Left lung (tissue), 10 donors: ENCODE measurements around the gene ABHD15. TPM values are rescaled to one million over a fixed set of nuclear protein-coding genes. Genes with fewer than 3 reads are reported as not detected.

Experiments
- ATAC-seq: fragments of 200-7000 bp; cut with Tn5 transposase; one replicate; pipeline ENCODE4 v1.9.1; 2020; ENCODE audit warnings: moderate library complexity
- DNase-seq, 4 donors: peaks; one replicate each; pipeline ENCODE4 v3.0.0-alpha.2; 2013 to 2020
- H3K27ac ChIP-seq, 2 donors: fragments of 200-600 bp; sonication (generic) in 1 of 2; one replicate each; pipeline versions ENCODE4 v1.5.0 to v1.8.0; 2020 to 2021
- H3K27me3 ChIP-seq, 2 donors: fragments of 200-600 bp; sonication (generic) in 1 of 2; one replicate each; pipeline versions ENCODE4 v1.5.0 to v1.8.0; 2020 to 2021
- H3K36me3 ChIP-seq, 2 donors: fragments of 200-600 bp; sonication (generic) in 1 of 2; one replicate each; pipeline versions ENCODE4 v1.5.0 to v1.8.0; 2020 to 2021
- H3K4me1 ChIP-seq, 2 donors: fragments of 200-600 bp; one replicate each; pipeline ENCODE4 v1.8.0; 2021
- H3K4me3 ChIP-seq, 2 donors: fragments of 200-600 bp; sonication (generic) in 1 of 2; one replicate each; pipeline versions ENCODE4 v1.5.0 to v1.8.0; 2020 to 2021; ENCODE audit warnings: mild to moderate bottlenecking in 1 of 2
- H3K9me3 ChIP-seq, 2 donors: fragments of 200-600 bp; sonication (generic) in 1 of 2; one replicate each; pipeline versions ENCODE4 v1.5.0 to v1.8.0; 2020 to 2021
- CTCF ChIP-seq, 2 donors: fragments of 200-600 bp; sonication (generic) in 1 of 2; IDR thresholded peaks; one replicate each; pipeline versions ENCODE4 v1.5.0 to v1.8.0; 2021; ENCODE audit warnings: antibody characterized with exemption in 2 of 2
- intact Hi-C, 2 donors: fragments of 100-400 bp; cut with DNase I; formaldehyde crosslinking; loops; one replicate each; pipeline versions ENCODE4 v1.11.2 to v1.14.2; 2022
- polyA plus RNA-seq, 6 donors: library from polyadenylated mRNA; unstranded; fragments of 120-200 nt; gene quantifications; one replicate each; pipeline ENCODE4 v1.2.1, GENCODE V29; 2013; ENCODE audit not compliant: insufficient read length in 6 of 6
- total RNA-seq, 2 donors: library from RNA; stranded (reverse); fragmentation: NEBNext Ultra II Directional; extraction: Animal tissue kit (Norgen Biotek cat#: 25700); gene quantifications; one replicate each; pipeline ENCODE4 v1.2.1, GENCODE V29; 2021
- donor health status: DM: no; HTN: yes; CAD: no.
- donor health status: DM: no; HTN: no; CAD: no.

ABHD15 gene
- total and polyA plus RNA-seq, 8 donors = 3.0 to 11.3 (median 4.0) TPM

DNA sequence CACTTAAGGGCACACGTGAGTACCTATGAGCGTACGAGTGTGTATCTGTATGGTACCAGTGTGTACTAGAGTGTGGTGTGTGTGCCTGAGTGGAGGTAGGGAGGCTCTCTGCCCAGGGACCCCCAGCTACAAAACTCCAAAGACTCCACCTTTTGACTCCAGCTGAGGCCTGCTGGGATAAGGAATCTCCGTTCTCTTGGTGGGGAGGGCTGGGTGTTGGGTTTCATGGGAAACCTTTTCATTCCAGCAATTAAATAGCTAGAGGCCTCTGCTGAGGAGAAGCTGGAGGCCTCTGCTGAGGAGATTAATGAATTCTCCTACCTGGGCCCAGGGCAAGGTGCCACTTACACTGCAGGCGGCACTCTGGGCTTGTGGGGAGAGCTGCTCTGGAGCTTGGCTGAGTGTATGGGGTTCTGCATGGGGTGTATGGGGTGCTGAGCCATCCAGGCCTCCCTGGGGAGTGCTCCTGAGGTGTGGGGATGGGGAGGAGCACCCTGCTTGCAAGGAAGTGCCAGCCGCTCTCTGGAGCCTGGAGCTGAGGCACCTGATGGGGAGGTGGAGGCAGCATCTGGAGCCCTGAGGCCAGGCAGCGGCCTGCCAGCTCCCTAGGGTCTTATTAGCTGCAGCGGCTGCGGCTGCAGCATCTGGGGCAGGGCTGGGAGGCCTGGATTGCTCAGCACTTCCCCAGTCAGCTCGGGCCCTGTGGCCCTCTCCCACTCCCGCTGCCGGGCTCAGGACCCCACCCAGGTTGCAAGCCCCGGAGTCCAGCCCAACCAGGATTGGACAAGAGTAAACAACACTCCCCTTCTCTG is 30.7 kb upstream of the ABHD15 start:
- no peaks in the 10 kb centered on the region for H3K9me3 ChIP-seq

GRCh38 chr17:29596811-29597210 is 30.0 kb upstream of the ABHD15 start:
- ATAC-seq = no peak
- intact Hi-C loops = no loop called here

More for the DNA sequence above, 30.7 kb upstream of the ABHD15 start:
- intact Hi-C loops = no loop called here
- no peak overlapping the region for H3K4me3 ChIP-seq
- H3K4me1 ChIP-seq = peaks cover 3 to 15% of the 10 kb centered on the region in 2 donors
- H3K27ac ChIP-seq = no peak overlapping the region
- no peak for TF ChIP-seq CTCF (IDR thresholded peaks at IDR 0.05)
- ATAC-seq = no peak
- DNase-seq = no peak
- no peaks in the 10 kb centered on the region for H3K36me3 ChIP-seq
- peaks cover 0 to 22% of the 10 kb centered on the region in 2 donors for H3K27me3 ChIP-seq

GRCh38 chr17:29595943-29596774 is 29.3 kb upstream of the ABHD15 start:
- Histone ChIP-seq H3K36me3 (no peaks in the 10 kb centered on the region), H3K4me3 (no peak overlapping the region)
- DNase-seq = no peak

More at GRCh38 chr17:29596811-29597210, 30.0 kb upstream of the ABHD15 start:
- Histone ChIP-seq H3K36me3 (no peaks in the 10 kb centered on the region), H3K9me3 (no peaks in the 10 kb centered on the region), H3K4me3 (no peak overlapping the region), H3K4me1 (peaks cover 10 to 22% of the 10 kb centered on the region in 2 donors), H3K27ac (no peak overlapping the region), H3K27me3 (peaks cover 0 to 29% of the 10 kb centered on the region in 2 donors)
- TF ChIP-seq CTCF (IDR thresholded peaks at IDR 0.05) = no peak
- no peak for DNase-seq

DNA sequence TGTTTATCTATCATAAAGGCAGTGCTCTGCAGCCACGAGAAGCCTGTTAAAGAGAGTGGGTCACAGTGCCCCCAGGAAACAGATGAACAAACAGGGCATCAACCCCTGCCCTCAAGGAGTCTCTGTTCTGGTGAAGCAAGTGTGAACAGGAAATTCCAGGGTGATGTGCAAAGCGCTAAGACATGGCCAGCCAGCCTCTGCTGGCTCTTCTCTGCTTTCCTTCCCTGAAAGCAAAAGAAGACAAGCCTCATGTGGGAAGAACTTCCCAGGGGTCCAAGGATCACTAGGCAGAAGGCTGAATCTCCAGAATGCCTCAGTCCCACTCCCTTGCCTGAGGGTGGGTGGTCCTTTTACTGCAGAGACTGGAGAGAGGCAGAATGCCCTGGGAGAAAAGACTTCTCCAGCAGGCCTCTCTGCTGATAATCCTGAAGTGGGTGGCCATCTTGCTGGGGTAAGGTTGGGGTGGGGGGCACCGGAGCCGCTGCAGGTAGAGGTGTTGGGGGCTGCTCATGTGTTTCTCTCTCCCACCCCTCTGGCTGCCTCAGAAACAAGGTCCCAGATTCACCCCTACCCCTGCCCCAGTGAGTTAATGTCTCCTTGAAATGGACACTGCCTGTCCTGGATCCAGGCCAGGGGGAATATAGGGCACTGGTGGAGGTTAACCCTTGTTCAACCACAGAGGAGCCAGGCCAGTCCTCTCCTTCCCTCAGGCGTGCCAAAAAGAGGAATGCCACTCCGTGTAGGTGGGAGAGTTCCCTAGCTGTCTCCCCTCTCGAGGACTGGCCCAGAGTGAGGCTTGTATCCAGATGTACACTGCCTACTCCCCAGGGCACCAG is 28.5 kb upstream of the ABHD15 start:
- DNase-seq = peak in 1 of 4 donors; percentile 7
- Histone ChIP-seq H3K4me3 (no peak overlapping the region), H3K27ac (no peak overlapping the region), H3K4me1 (peaks cover 22 to 37% of the 10 kb centered on the region in 2 donors), H3K27me3 (peaks cover 0 to 44% of the 10 kb centered on the region in 2 donors), H3K36me3 (no peaks in the 10 kb centered on the region), H3K9me3 (no peaks in the 10 kb centered on the region)
- intact Hi-C loops = no loop called here
- TF ChIP-seq CTCF (IDR thresholded peaks at IDR 0.05) = no peak
- ATAC-seq = no peak

More at GRCh38 chr17:29595943-29596774, 29.3 kb upstream of the ABHD15 start:
- no peak for ATAC-seq
- Histone ChIP-seq H3K27ac (no peak overlapping the region), H3K27me3 (peaks cover 0 to 36% of the 10 kb centered on the region in 2 donors), H3K9me3 (no peaks in the 10 kb centered on the region), H3K4me1 (peaks cover 14 to 29% of the 10 kb centered on the region in 2 donors)
- no peak for TF ChIP-seq CTCF (IDR thresholded peaks at IDR 0.05)
- intact Hi-C loops = no loop called here
